ENCODE results near the gene IRGQ. TPM values are rescaled to one million over a fixed set of nuclear protein-coding genes. Genes with fewer than 3 reads are reported as not detected.

The IRGQ gene
- total RNA-seq, 4 donors from 2014 or later: 9.6 to 18.4 (median 15.1) TPM

DNA sequence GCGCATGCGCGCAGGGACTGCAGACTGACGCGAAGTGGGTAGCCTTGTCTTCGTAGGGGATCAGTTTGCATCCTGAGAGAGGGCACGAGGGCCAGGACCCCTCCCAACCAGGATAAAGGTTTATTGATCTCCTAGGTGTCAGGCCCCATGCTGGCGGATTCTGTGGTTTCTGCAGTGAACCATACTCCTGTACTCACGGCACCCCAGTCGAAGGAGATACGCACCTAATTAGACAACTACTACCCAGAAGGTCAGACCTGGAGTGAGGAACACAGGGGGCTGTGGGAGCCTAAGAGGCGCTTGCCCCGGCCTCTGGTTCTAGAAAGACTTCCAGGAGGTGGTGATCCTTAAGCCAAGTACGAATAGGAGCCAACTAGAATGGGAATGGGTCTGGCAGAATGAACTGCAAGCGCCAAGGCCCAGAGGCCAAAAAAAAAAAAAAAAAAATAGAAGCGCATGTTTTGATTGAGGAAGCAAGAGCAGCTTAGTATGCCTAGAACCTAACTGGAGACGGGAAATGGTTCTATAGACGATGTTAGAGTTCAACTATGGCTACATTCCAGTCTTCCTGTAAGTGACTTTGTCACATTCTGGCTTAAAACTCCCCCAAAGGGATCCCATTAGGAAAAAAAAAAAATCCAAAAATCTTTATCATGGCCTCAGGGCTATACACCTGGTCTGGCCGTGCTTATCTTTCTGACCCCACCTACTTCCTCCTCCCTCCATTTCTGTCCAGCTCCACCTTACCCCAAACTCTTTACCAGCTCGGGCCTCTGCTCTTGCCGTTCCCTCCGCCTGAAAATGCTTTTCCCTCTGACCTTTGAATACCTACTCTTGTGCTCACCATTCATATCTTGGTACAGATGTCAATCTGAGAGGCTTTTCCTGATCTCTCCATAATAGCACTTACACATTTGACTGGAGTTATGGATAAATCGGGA lies 24.4 kb upstream of the IRGQ start:
- Histone ChIP-seq H3K27ac (peak overlapping the region; percentile 88 to 96 (median 92)), H3K27me3 (no peaks in the 10 kb centered on the region), H3K4me1 (peaks cover 14 to 41% (median 15%) of the 10 kb centered on the region in 3 donors), H3K36me3 (no peaks in the 10 kb centered on the region), H3K4me3 (peak overlapping the region; percentile 66 to 90 (median 72)), H3K9me3 (no peaks in the 10 kb centered on the region)
- TF ChIP-seq CTCF (IDR thresholded peaks at IDR 0.05) (no peak), POLR2A (IDR thresholded peaks at IDR 0.05) (no peak)
- 27 to 42% methylated on average over 19 to 20 of the region's 23 CpGs for WGBS, 2 donors
- intact Hi-C loops (cut with DNase I): no loop called here
- DNase-seq: no peak

GRCh38 chr19:43619262-43620060 lies 23.5 kb upstream of the IRGQ start, which contains the start of gene ZNF428:
ZNF428 (minus strand) TSS chr19:43619629; CDS start chr19:43614304, 5,325 bp downstream.
- intact Hi-C loops (cut with DNase I): no loop called here
- Histone ChIP-seq H3K27me3 (no peaks in the 10 kb centered on the region), H3K9me3 (no peaks in the 10 kb centered on the region), H3K27ac (peak within 1 kb of the TSS; percentile 88 to 96 (median 92)), H3K36me3 (no peaks in the 10 kb centered on the region), H3K4me3 (peak within 1 kb of the TSS; percentile 66 to 90 (median 72)), H3K4me1 (peaks cover 14 to 32% (median 15%) of the 10 kb centered on the region in 3 donors)
- WGBS, 2 donors: 0% methylated on average over 5 to 30 of the region's 81 CpGs
- TF ChIP-seq POLR2A (IDR thresholded peaks at IDR 0.05): peak in 3 of 4 donors; percentile 47 to 75 (median 73)
- peak in 1 of 6 experiments; percentile 2 for TF ChIP-seq CTCF (IDR thresholded peaks at IDR 0.05)
- DNase-seq: peak; percentile 32

DNA sequence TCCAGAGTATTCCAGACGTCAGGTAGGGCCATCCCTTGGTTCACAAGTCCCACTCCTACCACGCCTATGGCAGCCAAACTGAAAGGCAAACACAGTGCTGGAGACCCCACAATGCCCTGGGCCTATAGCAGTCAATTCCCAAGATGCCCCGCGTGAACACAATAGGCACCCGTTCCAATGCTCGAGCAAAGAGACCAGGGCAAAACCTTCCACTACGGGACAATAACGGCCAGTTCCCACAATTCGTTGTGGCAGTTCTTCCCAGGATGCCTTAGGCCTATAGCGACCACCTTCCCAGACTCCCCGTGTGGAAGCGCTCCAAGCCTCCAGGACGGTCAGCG lies 23.0 kb upstream of the IRGQ start:
- no peaks in the 10 kb centered on the region for H3K27me3 ChIP-seq
- peak overlapping the region; percentile 88 to 96 (median 92) for H3K27ac ChIP-seq
- TF ChIP-seq POLR2A (IDR thresholded peaks at IDR 0.05): no peak
- no peak for TF ChIP-seq CTCF (IDR thresholded peaks at IDR 0.05)
- no peaks in the 10 kb centered on the region for H3K9me3 ChIP-seq
- peaks cover 0 to 6% (median 0%) of the 10 kb centered on the region in 3 donors for H3K36me3 ChIP-seq
- no peak for DNase-seq
- 0% methylated on average over 1 to 2 of the region's 14 CpGs for WGBS, 2 donors
- peak overlapping the region; percentile 66 to 90 (median 72) for H3K4me3 ChIP-seq
- peaks cover 14 to 30% (median 15%) of the 10 kb centered on the region in 3 donors for H3K4me1 ChIP-seq
- intact Hi-C loops (cut with DNase I): no loop called here

DNA sequence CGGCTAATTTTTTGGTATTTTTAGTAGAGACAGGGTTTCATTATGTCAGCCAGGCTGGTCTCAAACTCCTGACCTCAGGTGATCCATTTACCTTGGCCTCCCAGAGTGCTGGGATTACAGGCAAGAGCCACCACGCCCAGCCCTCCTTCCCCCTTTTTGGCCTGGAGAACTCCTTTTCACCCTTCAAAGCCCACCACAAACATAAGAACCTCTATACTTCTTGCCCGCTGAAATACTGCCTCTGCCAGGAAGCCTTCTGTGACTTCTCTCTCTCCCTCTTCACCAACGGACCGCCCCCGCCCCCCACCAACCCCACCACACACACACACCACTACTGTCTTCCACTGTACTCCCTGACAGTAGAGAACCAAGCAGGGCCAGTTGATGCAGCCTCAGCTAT lies 21.0 kb upstream of the IRGQ start:
- TF ChIP-seq POLR2A (IDR thresholded peaks at IDR 0.05): no peak
- no peak for DNase-seq
- H3K9me3 ChIP-seq: no peaks in the 10 kb centered on the region
- H3K27ac ChIP-seq: no peak overlapping the region
- H3K4me3 ChIP-seq: no peak overlapping the region
- intact Hi-C loops (cut with DNase I): no loop called here
- no peaks in the 10 kb centered on the region for H3K27me3 ChIP-seq
- H3K36me3 ChIP-seq: peaks cover 0 to 25% (median 4%) of the 10 kb centered on the region in 3 donors
- 84 to 88% methylated on average over 5 to 6 of the region's 6 CpGs for WGBS, 2 donors
- H3K4me1 ChIP-seq: peaks cover 14 to 30% (median 15%) of the 10 kb centered on the region in 3 donors

- Histone ChIP-seq H3K4me1 (peaks cover 14 to 30% (median 15%) of the 10 kb centered on the region in 3 donors), H3K27ac (peak overlapping the region in 1 of 4 donors; percentile 3), H3K36me3 (peaks cover 0 to 31% (median 4%) of the 10 kb centered on the region in 3 donors), H3K27me3 (no peaks in the 10 kb centered on the region), H3K4me3 (no peak overlapping the region), H3K9me3 (no peaks in the 10 kb centered on the region)
- TF ChIP-seq CTCF (IDR thresholded peaks at IDR 0.05) (no peak), POLR2A (IDR thresholded peaks at IDR 0.05) (no peak)
- intact Hi-C loops (cut with DNase I): no loop called here
- 56 to 73% methylated on average over 1 of the region's 1 CpG for WGBS, 2 donors
- no peak for DNase-seq
These were observed 20.4 kb upstream of the IRGQ start for GRCh38 chr19:43616306-43616705.

All from esophagus squamous epithelium (tissue), 5 donors.